Natural killer cell treated with Interleukin-12 subunit alpha and Interleukin-12 subunit beta and Interleukin-15 and Interleukin-18, amount 100 ng/mL, for 72 hours (primary cell): ENCODE data around the gene PSG7. TPM values are rescaled to one million over a fixed set of nuclear protein-coding genes. Genes with fewer than 3 reads are reported as not detected.
"Not testable (repeated sequence)": the region's sequence is repeated elsewhere in the genome, so short reads cannot be mapped to it uniquely, and the experiment has no call there.

Experiments
- ATAC-seq, 2 donors: fragments of 150-1000 bp; cut with Tn5 transposase in 1 of 2; sonication (Bioruptor Pico), chemical (Tn5 transposase) in 1 of 2; 2 replicates each; pipeline ENCODE4 v1.10.0; 2021
- DNase-seq: peaks from one replicate; pipeline ENCODE4 v3.0.0; 2022; ENCODE audit warnings: low spot score
- H3K27ac Mint-ChIP-seq, 2 donors: 1 replicate in 1 of 2; 2 replicates in 1 of 2; pipeline ENCODE4 v1.8.0; 2022; ENCODE audit warnings: mixed read lengths in 2 of 2, mild to moderate bottlenecking in 1 of 2, moderate library complexity in 1 of 2
- H3K27me3 Mint-ChIP-seq, 2 donors: 1 replicate in 1 of 2; 2 replicates in 1 of 2; pipeline ENCODE4 v1.8.0; 2022; ENCODE audit warnings: mixed read lengths in 2 of 2
- H3K36me3 Mint-ChIP-seq: one replicate; pipeline ENCODE4 v1.8.0; 2022; ENCODE audit warnings: mixed read lengths
- H3K4me1 Mint-ChIP-seq, 2 donors: 1 replicate in 1 of 2; 2 replicates in 1 of 2; pipeline ENCODE4 v1.8.0; 2022; ENCODE audit warnings: low read depth in 2 of 2, mixed read lengths in 2 of 2, mild to moderate bottlenecking in 1 of 2
- H3K4me3 Mint-ChIP-seq: one replicate; pipeline ENCODE4 v1.8.0; 2022; ENCODE audit warnings: mixed read lengths
- H3K9me3 Mint-ChIP-seq: 2 replicates; pipeline ENCODE4 v1.8.0; 2022; ENCODE audit warnings: mixed read lengths
- total RNA-seq, 2 donors: library from RNA; stranded (reverse); gene quantifications; one replicate each; pipeline ENCODE4 v1.2.3, GENCODE V29; 2022

The PSG7 gene
- total RNA-seq, 2 donors from 2014 or later = not detected

DNA sequence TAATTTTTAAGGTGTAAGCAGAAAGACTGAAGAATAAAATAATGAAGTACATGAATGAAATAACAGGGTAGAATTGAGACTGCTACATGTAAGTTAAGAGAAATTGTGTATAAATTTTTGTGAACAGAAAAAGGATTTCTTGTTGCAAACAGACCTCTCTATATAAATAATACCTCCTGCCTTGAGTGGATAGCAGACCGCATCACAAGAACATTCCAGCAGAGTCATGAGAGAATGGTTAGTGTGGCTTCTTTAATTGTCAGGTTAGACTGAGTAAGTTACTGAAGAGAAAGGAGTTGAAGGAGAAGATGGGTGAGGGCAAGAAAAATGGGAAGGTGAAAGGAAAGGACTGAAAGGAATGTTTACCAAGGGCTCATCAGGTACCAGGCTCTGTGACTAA is 37.9 kb downstream of the PSG7 start:
- H3K4me3 Mint-ChIP-seq, H3K4me1 Mint-ChIP-seq, DNase-seq, H3K36me3 Mint-ChIP-seq, H3K27ac Mint-ChIP-seq, H3K9me3 Mint-ChIP-seq, ATAC-seq: not testable (repeated sequence)
- peaks cover 30 to 43% of the 10 kb centered on the region in 2 donors for H3K27me3 Mint-ChIP-seq

DNA sequence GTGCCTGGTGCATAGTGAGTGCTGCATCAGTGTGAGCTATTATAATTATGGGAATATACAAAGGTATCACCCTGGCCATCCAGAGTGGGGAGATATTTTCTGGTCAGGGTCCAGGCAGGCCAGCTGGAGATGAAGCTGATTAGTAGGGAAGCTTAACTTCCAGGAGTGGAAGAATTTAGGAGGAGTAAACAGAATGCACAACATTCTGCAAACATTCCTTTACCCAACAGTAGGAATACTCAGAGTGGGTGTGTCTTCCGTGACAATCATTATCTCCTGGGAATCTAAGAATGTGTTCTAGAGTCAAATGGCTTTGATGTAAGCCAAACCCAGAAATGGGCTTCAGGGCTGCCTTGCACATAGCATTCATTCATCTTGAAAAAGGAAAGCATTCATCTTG is 38.4 kb downstream of the PSG7 start:
- H3K4me3 Mint-ChIP-seq, H3K36me3 Mint-ChIP-seq, H3K9me3 Mint-ChIP-seq, ATAC-seq, DNase-seq, H3K4me1 Mint-ChIP-seq, H3K27ac Mint-ChIP-seq: not testable (repeated sequence)
- peaks cover 30 to 43% of the 10 kb centered on the region in 2 donors for H3K27me3 Mint-ChIP-seq

GRCh38 chr19:42897729-42898128 is 39.3 kb downstream of the PSG7 start:
- ATAC-seq, H3K27ac Mint-ChIP-seq: not testable (repeated sequence)

GRCh38 chr19:42890446-42890845 is 46.6 kb downstream of the PSG7 start:
- not testable (repeated sequence) for H3K4me3 Mint-ChIP-seq, H3K4me1 Mint-ChIP-seq, ATAC-seq, H3K36me3 Mint-ChIP-seq, DNase-seq, H3K27ac Mint-ChIP-seq
- Mint-ChIP-seq H3K27me3 (peaks cover 10 to 15% of the 10 kb centered on the region in 2 donors), H3K9me3 (peaks cover 11% of the 10 kb centered on the region)

More at GRCh38 chr19:42897729-42898128, 39.3 kb downstream of the PSG7 start:
- DNase-seq, H3K36me3 Mint-ChIP-seq, H3K4me1 Mint-ChIP-seq, H3K4me3 Mint-ChIP-seq, H3K9me3 Mint-ChIP-seq: not testable (repeated sequence)
- peaks cover 25 to 35% of the 10 kb centered on the region in 2 donors for H3K27me3 Mint-ChIP-seq

DNA sequence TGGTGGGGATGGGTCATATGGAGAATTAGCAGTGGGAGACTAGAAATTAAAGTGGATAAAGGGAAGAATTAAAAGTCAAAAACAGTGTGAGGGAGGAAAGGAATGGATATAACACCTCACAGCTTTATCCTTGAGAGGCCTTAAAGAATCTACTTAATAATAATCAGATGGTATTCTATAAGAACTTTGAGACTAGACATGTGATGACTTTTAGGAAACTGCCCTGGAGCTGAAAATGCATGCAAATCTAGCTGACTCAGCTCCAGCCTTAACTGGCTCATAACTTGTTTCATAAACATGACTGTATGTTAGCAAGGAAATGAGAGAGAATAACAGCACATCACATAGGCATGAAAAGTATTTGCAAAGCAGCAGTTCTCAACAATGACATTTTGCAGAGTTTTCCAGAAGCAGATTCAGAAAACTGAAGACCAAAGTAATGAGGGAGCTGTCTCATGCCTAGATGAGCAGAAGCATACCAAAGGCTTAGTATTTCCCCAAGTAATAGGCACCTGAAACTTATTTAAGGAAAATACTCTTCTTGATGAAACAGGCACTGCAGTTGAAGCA is 49.0 kb downstream of the PSG7 start:
- not testable (repeated sequence) for H3K27ac Mint-ChIP-seq, ATAC-seq, H3K36me3 Mint-ChIP-seq, H3K4me3 Mint-ChIP-seq, H3K4me1 Mint-ChIP-seq, DNase-seq
- peaks cover 23 to 28% of the 10 kb centered on the region in 2 donors for H3K27me3 Mint-ChIP-seq
- peaks cover 11% of the 10 kb centered on the region for H3K9me3 Mint-ChIP-seq

- not testable (repeated sequence) for H3K27ac Mint-ChIP-seq, H3K4me1 Mint-ChIP-seq, H3K9me3 Mint-ChIP-seq, H3K36me3 Mint-ChIP-seq, H3K4me3 Mint-ChIP-seq, DNase-seq, ATAC-seq
- peaks cover 28 to 29% of the 10 kb centered on the region in 2 donors for H3K27me3 Mint-ChIP-seq
Observed at GRCh38 chr19:42882730-42883129, 54.3 kb downstream of the PSG7 start.

GRCh38 chr19:42882010-42882409 is 55.0 kb downstream of the PSG7 start:
- not testable (repeated sequence) for ATAC-seq, H3K4me3 Mint-ChIP-seq, H3K27ac Mint-ChIP-seq, H3K4me1 Mint-ChIP-seq, DNase-seq, H3K9me3 Mint-ChIP-seq, H3K36me3 Mint-ChIP-seq
- H3K27me3 Mint-ChIP-seq = peaks cover 27 to 28% of the 10 kb centered on the region in 2 donors

GRCh38 chr19:42881279-42881678 is 55.7 kb downstream of the PSG7 start:
- H3K9me3 Mint-ChIP-seq, DNase-seq, ATAC-seq, H3K36me3 Mint-ChIP-seq, H3K27ac Mint-ChIP-seq, H3K4me1 Mint-ChIP-seq, H3K4me3 Mint-ChIP-seq: not testable (repeated sequence)
- H3K27me3 Mint-ChIP-seq = peaks cover 26% of the 10 kb centered on the region in 2 donors

- not testable (repeated sequence) for DNase-seq, H3K27ac Mint-ChIP-seq
Observed at GRCh38 chr19:42880621-42881020, 56.4 kb downstream of the PSG7 start.

GRCh38 chr19:42879613-42880012 is 57.4 kb downstream of the PSG7 start, which contains the start of gene PSG1:
TSS of gene PSG1 (minus strand) at chr19:42879713. CDS start at chr19:42879581, 132 bp downstream.
- Mint-ChIP-seq H3K4me1 (no peaks in the 10 kb centered on the region), H3K4me3 (no peak within 1 kb of the TSS), H3K9me3 (no peaks in the 10 kb centered on the region), H3K36me3 (no peaks in the 10 kb centered on the region), H3K27ac (no peak within 1 kb of the TSS), H3K27me3 (peaks cover 15 to 22% of the 10 kb centered on the region in 2 donors)
- DNase-seq (no peak), ATAC-seq (no peak)

More at GRCh38 chr19:42880621-42881020, 56.4 kb downstream of the PSG7 start:
- not testable (repeated sequence) for H3K9me3 Mint-ChIP-seq, H3K4me3 Mint-ChIP-seq, H3K36me3 Mint-ChIP-seq, H3K4me1 Mint-ChIP-seq, ATAC-seq
- H3K27me3 Mint-ChIP-seq = peaks cover 19 to 23% of the 10 kb centered on the region in 2 donors

GRCh38 chr19:42876596-42876995 is 60.4 kb downstream of the PSG7 start:
- H3K4me1 Mint-ChIP-seq, H3K36me3 Mint-ChIP-seq: not testable (repeated sequence)

GRCh38 chr19:42875881-42876280 is 61.1 kb downstream of the PSG7 start:
- not testable (repeated sequence) for H3K36me3 Mint-ChIP-seq, H3K4me1 Mint-ChIP-seq, H3K9me3 Mint-ChIP-seq, H3K27ac Mint-ChIP-seq, H3K4me3 Mint-ChIP-seq, ATAC-seq, DNase-seq
- peaks cover 0 to 15% of the 10 kb centered on the region in 2 donors for H3K27me3 Mint-ChIP-seq

More at GRCh38 chr19:42876596-42876995, 60.4 kb downstream of the PSG7 start:
- H3K27me3 Mint-ChIP-seq = peaks cover 0 to 14% of the 10 kb centered on the region in 2 donors
- ATAC-seq, H3K4me3 Mint-ChIP-seq, H3K27ac Mint-ChIP-seq, DNase-seq, H3K9me3 Mint-ChIP-seq: not testable (repeated sequence)

GRCh38 chr19:42874901-42875813 is 61.9 kb downstream of the PSG7 start:
- H3K27ac Mint-ChIP-seq, H3K9me3 Mint-ChIP-seq, DNase-seq, ATAC-seq, H3K4me1 Mint-ChIP-seq, H3K36me3 Mint-ChIP-seq, H3K4me3 Mint-ChIP-seq: not testable (repeated sequence)
- H3K27me3 Mint-ChIP-seq = peaks cover 0 to 11% of the 10 kb centered on the region in 2 donors

DNA sequence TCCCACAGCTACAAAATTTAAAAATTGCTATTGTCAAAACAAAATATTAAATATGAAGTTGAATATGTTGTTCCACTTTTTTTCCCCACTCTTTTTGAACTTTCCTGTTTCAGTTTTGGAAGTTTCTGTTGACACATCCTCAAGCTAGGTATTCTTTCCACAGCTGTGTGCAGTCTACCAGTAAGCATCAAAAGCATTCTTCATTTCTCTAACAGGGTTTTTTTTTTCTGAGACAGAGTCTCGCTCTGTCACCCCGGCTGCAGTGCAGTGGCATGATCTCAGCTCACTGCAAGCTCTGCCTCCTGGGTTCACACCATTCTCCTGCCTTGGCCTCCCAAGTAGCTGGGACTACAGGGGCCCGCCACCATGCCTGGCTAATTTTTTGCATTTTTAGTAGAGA is 62.9 kb downstream of the PSG7 start:
- H3K4me1 Mint-ChIP-seq, DNase-seq, H3K9me3 Mint-ChIP-seq, ATAC-seq, H3K4me3 Mint-ChIP-seq, H3K36me3 Mint-ChIP-seq, H3K27ac Mint-ChIP-seq: not testable (repeated sequence)
- H3K27me3 Mint-ChIP-seq = peaks cover 9 to 14% of the 10 kb centered on the region in 2 donors
